Measurements from ENCODE around the gene COL27A1.

Gene COL27A1

DNA sequence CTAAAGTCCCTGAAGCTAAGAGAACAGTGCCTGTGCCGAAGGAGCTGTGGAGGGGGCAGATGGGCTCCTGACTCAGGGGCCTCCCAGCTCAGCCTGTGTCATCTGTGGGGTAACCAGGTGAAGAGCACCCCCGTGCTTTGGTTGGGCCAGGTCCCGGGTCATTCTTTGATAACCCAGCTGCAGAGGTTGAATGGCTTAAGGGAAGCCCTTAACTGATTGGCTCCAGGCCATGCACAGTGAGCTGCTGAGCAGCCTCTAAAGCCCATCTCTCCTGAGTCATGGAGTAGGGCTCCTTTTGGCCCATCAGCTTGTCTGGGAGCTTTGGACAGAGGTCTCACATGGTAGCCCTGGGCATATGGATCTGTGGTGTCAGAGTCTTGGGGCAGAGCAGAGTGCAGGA is 28.7 kb downstream of the COL27A1 start:
- H3K4me3 ChIP-seq (ENCODE audit: low read depth, low read length): no peak overlapping the region
- no peak for TF ChIP-seq CTCF (IDR thresholded peaks at IDR 0.05; ENCODE audit: low read depth, low read length)

DNA sequence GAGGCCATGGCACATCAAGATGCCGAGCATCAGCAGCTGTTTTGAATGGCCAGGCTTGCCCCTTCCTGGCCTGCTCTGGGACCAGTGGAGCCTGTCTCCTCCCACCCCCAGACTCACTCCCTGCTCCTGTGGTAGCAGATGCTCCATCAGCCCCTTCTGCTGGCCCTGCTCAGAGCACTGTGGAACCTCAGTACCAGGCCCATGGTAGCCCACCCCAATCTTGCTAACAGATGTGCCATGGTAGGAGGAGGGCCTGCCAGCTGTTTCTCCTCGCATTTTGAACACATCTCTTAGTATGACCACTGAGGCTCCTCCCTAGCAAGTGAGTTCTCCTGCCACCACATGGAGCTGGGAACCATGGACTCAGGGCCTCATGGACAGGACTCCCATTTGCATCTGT is 29.5 kb downstream of the COL27A1 start:
- TF ChIP-seq CTCF (IDR thresholded peaks at IDR 0.05; ENCODE audit: low read depth, low read length): no peak
- H3K4me3 ChIP-seq (ENCODE audit: low read depth, low read length): no peak overlapping the region

DNA sequence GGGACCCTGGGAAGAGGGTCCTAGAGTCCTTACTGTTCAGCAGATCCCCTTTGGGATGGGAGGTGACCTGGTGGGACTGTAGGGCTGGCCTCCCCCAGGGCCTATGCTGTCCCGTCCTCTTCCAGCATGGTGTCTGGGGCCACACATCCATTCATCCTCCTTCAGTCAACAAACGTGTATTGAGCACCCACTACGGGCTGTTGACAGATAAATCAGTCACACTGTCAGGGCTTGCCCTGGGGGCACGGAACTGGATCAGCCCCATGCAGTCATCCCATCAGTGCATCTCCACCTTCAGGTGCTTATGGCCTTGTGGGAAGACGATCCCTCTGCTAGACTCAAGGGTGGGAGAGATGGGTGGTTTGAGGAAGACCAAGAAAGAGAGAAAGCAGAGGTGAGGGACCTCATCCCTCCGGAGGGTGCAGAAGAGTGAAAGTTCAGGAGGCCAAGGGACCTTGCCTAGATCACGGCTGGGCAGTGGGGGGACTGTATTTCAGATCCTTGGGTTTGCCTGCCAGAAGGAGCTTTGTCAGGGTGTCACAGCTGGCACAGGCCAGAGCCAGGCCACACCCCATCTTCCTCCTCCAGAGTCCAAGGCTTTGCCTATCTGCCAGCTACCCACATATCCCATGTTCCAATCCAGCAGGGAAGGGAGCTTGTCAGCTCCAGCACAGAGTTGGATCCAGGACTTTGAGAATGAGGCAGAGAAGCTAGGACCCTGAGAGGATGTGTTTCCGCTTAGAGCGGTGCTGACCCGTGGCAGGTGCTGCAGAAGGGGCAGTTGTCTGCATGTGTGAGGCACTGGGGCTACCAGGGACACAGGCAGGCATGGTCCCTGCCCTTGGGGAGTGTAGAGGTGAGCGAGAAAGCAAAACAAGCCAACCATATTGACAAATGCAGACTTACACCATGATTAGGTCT is 30.5 kb downstream of the COL27A1 start:
- no peak for TF ChIP-seq CTCF (IDR thresholded peaks at IDR 0.05; ENCODE audit: low read depth, low read length)
- no peak overlapping the region for H3K4me3 ChIP-seq (ENCODE audit: low read depth, low read length)

DNA sequence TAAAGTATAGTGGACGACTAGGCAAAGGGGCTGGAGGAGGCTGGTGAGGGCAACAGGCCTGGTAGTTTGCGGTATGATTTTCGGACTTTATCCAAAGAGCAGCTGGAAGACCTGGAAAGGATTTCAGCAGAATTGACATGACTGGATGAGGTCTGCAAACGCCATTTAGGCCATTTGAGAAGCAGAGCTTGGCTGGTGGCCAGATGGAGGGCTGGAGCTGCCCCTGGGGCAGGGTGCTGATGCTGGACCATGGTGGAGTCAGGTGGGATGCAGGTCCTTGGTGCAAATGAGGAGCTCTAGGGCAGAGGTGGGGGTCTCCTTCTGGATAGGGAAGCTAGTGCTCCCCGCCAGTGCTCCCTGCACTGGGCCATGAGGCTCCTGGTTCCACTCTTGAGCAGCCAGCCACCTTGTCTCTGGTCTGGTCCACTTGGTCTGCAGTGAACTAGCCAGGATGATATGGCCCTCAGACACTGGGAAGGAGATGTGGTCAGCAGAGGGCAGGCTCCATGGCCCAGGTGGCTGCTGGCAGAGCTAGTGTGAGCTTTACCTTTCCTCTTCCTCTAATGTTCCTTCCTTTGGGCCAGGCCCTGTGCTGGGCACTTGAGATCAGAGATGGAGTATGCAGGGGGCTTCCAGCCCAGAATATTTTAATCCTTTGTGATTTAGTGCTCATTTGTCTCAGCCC is 31.4 kb downstream of the COL27A1 start:
- no peak for TF ChIP-seq CTCF (IDR thresholded peaks at IDR 0.05; ENCODE audit: low read depth, low read length)
- no peak overlapping the region for H3K4me3 ChIP-seq (ENCODE audit: low read depth, low read length)

DNA sequence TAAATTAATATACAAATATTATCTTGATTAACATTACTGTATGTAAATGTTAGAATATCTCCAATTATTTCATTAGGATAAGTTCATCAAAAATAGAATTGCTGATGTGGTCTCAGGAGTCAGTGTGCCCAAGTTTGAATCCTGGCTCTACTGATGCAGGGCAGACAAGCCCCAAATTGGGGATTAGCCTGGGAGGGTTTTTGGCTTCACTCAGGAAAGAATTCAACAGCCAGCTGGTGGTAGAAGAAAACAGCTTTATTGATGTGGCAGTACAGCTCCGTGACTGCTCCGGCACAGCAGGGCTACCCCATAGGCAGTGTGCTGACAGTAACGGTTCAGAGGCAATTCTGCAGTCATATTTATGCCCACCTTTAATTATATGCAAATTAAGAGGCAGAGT is 32.5 kb downstream of the COL27A1 start:
- no peak for TF ChIP-seq CTCF (IDR thresholded peaks at IDR 0.05; ENCODE audit: low read depth, low read length)
- H3K4me3 ChIP-seq (ENCODE audit: low read depth, low read length): no peak overlapping the region

GRCh38 chr9:114189823-114190562 is 34.7 kb downstream of the COL27A1 start:
- no peak for TF ChIP-seq CTCF (IDR thresholded peaks at IDR 0.05; ENCODE audit: low read depth, low read length)

More at GRCh38 chr9:114189823-114190562, 34.7 kb downstream of the COL27A1 start:
- H3K4me3 ChIP-seq (ENCODE audit: low read depth, low read length): no peak overlapping the region

Data from WI38 (cell line).